ENCODE measurements around the gene TTYH3. TPM values are rescaled to one million over a fixed set of nuclear protein-coding genes. Genes with fewer than 3 reads are reported as not detected.

TTYH3 gene
- polyA plus RNA-seq, 1 experiment, result 55.7 TPM

DNA sequence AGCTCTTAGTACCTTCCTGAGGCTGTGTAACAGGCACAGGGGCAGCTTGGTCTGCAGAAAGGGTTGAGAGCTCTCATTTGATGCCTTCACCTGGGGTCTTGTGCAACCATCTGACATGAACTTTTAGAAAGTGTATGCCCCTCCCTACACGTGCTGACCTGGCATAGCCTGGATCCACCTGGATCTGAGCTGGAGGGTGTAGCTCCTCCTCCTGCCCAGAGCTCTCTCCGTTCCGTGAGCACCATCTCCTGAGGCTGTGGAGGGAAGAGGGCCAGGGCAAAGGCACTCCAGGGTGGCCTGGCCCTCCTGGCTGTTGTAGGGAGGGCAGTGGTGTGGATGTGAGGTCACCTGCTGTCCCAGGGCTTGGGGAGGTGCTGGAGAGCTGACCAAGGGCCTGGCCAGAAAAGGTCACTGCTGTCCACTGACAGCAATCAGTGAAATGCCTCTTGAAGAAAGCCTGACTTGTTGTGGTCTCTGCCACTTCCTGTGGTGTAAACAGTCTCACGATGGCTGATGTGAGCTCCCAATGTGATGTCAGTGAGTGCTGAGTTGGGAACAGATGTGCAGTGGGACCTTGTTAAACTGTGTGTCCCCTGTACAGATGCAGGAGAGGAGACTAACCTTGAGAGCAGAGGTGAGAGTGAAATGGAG lies 79.2 kb downstream of the TTYH3 start:
- TF ChIP-seq, protein P1, sequence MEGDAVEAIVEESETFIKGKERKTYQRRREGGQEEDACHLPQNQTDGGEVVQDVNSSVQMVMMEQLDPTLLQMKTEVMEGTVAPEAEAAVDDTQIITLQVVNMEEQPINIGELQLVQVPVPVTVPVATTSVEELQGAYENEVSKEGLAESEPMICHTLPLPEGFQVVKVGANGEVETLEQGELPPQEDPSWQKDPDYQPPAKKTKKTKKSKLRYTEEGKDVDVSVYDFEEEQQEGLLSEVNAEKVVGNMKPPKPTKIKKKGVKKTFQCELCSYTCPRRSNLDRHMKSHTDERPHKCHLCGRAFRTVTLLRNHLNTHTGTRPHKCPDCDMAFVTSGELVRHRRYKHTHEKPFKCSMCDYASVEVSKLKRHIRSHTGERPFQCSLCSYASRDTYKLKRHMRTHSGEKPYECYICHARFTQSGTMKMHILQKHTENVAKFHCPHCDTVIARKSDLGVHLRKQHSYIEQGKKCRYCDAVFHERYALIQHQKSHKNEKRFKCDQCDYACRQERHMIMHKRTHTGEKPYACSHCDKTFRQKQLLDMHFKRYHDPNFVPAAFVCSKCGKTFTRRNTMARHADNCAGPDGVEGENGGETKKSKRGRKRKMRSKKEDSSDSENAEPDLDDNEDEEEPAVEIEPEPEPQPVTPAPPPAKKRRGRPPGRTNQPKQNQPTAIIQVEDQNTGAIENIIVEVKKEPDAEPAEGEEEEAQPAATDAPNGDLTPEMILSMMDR (IDR thresholded peaks at IDR 0.05; ENCODE audit: insufficient read depth, low read depth, low read length), result no peak
- H3K27me3 ChIP-seq (ENCODE audit: control insufficient read depth, insufficient read depth, low read length), result no peaks in the 10 kb centered on the region
- no peak for DNase-seq (ENCODE audit: low read depth)
- H3K4me3 ChIP-seq (ENCODE audit: low read depth, low read length), result no peak overlapping the region
- CTCF ChIA-PET, result interaction anchor here (0.7 to 3.3 kb wide), 7 partner anchors 9 to 143 kb away, joined by 3 to 11 read pairs (median 5); no protein-coding TSS in a partner anchor
- POLR2A ChIA-PET, result no interaction called here
- peaks cover 7% of the 10 kb centered on the region for H3K36me3 ChIP-seq (ENCODE audit: control insufficient read depth, insufficient read depth, low read length)

DNA sequence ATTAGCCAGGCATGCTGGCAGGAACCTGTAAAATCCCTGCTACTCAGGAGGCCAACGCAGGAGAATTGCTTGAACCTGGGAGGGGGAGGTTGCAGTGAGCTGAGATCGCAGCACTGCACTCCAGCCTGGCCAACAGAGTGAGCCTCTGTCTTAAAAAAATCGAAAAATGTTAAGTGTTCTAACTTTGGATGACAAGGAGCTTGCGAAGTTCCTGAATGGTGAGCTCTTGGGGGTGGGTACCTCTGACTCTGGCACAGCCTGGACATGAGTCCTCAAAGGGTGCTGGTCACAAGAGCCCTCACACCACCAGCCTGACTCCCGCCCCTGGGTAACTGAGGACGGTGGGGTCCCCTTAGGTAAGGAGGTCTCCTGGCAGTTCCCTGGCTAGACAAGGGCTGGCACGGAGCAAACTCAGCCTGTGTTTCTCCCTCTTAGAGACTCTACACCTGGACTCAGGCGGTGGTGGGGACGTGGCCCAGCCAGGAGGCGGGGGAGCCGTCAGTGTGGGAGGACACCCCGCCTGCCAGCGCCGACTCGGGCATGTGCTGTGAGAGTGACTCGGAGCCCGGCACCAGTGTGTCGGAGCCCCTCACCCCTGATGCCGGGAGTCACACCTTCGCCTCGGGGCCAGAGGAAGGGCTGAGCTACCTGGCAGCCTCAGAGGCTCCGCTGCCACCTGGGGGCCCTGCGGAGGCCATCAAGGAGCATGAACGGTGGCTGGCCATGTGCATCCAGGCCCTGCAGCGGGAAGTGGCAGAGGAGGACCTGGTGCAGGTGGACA lies 80.3 kb downstream of the TTYH3 start:
- peaks cover 5% of the 10 kb centered on the region for H3K36me3 ChIP-seq (ENCODE audit: control insufficient read depth, insufficient read depth, low read length)
- DNase-seq (ENCODE audit: low read depth), result no peak
- no peaks in the 10 kb centered on the region for H3K27me3 ChIP-seq (ENCODE audit: control insufficient read depth, insufficient read depth, low read length)
- ChIA-PET CTCF (no interaction called here), POLR2A (no interaction called here)
- TF ChIP-seq, protein P1 (IDR thresholded peaks at IDR 0.05; ENCODE audit: insufficient read depth, low read depth, low read length), result no peak
- no peak overlapping the region for H3K4me3 ChIP-seq (ENCODE audit: low read depth, low read length)

DNA sequence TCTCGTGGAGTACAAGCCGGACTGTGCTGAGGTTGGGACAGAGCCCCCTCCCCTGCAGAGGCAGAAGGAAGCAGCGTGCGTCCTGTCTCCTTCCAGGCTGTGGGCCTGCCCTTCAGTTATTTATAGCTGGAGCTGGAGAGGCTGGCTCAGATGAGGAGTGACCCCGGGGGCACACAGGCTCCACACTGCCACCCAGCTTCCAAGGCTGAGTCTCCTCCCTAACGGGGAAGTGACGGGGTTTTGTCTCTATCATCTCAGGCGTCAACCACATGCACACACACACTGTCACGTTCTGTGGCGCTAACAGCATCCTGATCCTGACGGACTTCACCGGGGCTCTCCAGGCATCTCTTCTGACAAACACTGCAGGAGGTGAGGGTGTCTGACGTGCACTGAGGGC lies 81.6 kb downstream of the TTYH3 start:
- TF ChIP-seq, protein P1 (IDR thresholded peaks at IDR 0.05; ENCODE audit: insufficient read depth, low read depth, low read length), result no peak
- POLR2A ChIA-PET, result no interaction called here
- Histone ChIP-seq H3K36me3 (ENCODE audit: control insufficient read depth, insufficient read depth, low read length) (peaks cover 8% of the 10 kb centered on the region), H3K4me3 (ENCODE audit: low read depth, low read length) (no peak overlapping the region), H3K27me3 (ENCODE audit: control insufficient read depth, insufficient read depth, low read length) (no peaks in the 10 kb centered on the region)
- CTCF ChIA-PET, result interaction anchor here (0.6 kb wide), 1 partner anchor 112 kb away, joined by 4 read pairs; no protein-coding TSS in a partner anchor
- DNase-seq (ENCODE audit: low read depth), result no peak

DNA sequence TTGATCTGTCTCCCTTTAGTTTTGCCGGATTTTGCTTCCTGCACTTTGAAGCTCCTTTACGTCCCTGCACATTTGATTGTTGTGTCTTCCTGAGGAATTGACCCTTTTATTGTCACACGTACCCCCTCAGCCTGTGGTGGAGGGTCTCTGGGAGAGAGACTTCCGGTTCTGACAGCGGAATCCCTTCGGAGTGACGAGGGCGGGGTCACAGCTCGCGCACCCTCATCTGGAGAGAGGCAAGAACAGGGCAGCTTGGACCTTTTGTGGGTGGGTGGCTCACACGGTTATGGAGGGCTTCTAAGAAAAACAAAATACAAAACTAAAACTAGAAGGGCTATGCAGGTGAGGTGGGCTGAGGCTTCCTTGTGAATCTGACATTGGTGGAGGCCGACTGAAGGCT lies 82.2 kb downstream of the TTYH3 start:
- no peak for DNase-seq (ENCODE audit: low read depth)
- TF ChIP-seq, protein P1 (IDR thresholded peaks at IDR 0.05; ENCODE audit: insufficient read depth, low read depth, low read length), result no peak
- Histone ChIP-seq H3K4me3 (ENCODE audit: low read depth, low read length) (no peak overlapping the region), H3K27me3 (ENCODE audit: control insufficient read depth, insufficient read depth, low read length) (no peaks in the 10 kb centered on the region), H3K36me3 (ENCODE audit: control insufficient read depth, insufficient read depth, low read length) (peaks cover 10% of the 10 kb centered on the region)
- POLR2A ChIA-PET, result no interaction called here
- CTCF ChIA-PET, result no interaction called here

Other genes with a start within 250 kb of the TTYH3 start
- 8.6 and 18.4 TPM in 2 replicates for gene CHST12, start 228.4 kb upstream of the TTYH3 start, polyA plus RNA-seq (2011; rRNA removed)
- not detected in 2 replicates for gene GRIFIN, start 155.6 kb upstream of the TTYH3 start, polyA plus RNA-seq (2011; rRNA removed)
- gene LFNG, start 112.2 kb upstream of the TTYH3 start, polyA plus RNA-seq (2011; rRNA removed), result 2.0 and 3.1 TPM in 2 replicates
- gene BRAT1, start 76.5 kb upstream of the TTYH3 start, polyA plus RNA-seq (2011; rRNA removed), result 9.1 and 17.9 TPM in 2 replicates
- gene IQCE, start 73.0 kb upstream of the TTYH3 start, polyA plus RNA-seq (2011; rRNA removed), result 6.8 and 9.9 TPM in 2 replicates
- 2.9 and 3.7 TPM in 2 replicates for gene AMZ1, start 56.2 kb downstream of the TTYH3 start, polyA plus RNA-seq (2011; rRNA removed)
- gene GNA12, start 212.3 kb downstream of the TTYH3 start, polyA plus RNA-seq (2011; rRNA removed), result 73.0 and 95.3 TPM in 2 replicates